K562 (cell line): Measurements from ENCODE around the gene FBP1. TPM values are rescaled to one million over a fixed set of nuclear protein-coding genes. Genes with fewer than 3 reads are reported as not detected.

Experiments
- ATAC-seq: fragments of 200-7000 bp; cut with Tn5 transposase; 3 replicates; pipeline ENCODE4 v1.9.1; 2020; ENCODE audit warnings: moderate library complexity
- BruUV-seq: library from RNA; stranded (reverse); fragments of 400-500 nt; replicated peaks from 2 replicates; lab custom pipeline; 2021; lab: Mats Ljungman, UMichigan
- CTCF ChIA-PET: fragments of 300-600 bp; formaldehyde crosslinking; extraction: SDS; loops from one replicate; lab custom pipeline; 2021; ENCODE audit warnings: low intra/inter-chr PET ratio; lab: Yijun Ruan, JAX
- POLR2A ChIA-PET: fragments of 300-600, 350-650 bp; sonication (Branson Sonifier 250); formaldehyde crosslinking; extraction: SDS; loops from one replicate; lab custom pipeline; 2021; ENCODE audit warnings: antibody characterized with exemption, inconsistent platforms; lab: Yijun Ruan, JAX
- DNase-seq, 4 experiments: peaks; one replicate each; pipeline versions ENCODE4 v3.0.0 to v3.0.0-alpha.2; 2011 to 2018; ENCODE audit warnings: low spot score in 3 of 4, mixed read lengths in 3 of 4; ENCODE audit errors: extremely low read depth in 1 of 4
- FAIRE-seq: peaks from 2 replicates; lab custom pipeline; 2011; peaks lifted over from hg19 to GRCh38; lab: Jason Lieb, UNC
- H2AFZ ChIP-seq: 2 replicates; pipeline ENCODE4 v1.6.0; 2011; ENCODE audit warnings: low read depth, low read length, control low read depth, inconsistent platforms
- H3K27ac ChIP-seq: fragments of 200-600 bp; 3 replicates; pipeline ENCODE4 v1.8.0; 2011; ENCODE audit warnings: low read depth, mild to moderate bottlenecking, control low read depth, inconsistent platforms, low read length, moderate library complexity, mixed read lengths; ENCODE audit errors: extremely low read depth
- H3K27me3 ChIP-seq, 2 experiments: fragments of 300-600 bp in 1 of 2; 2 replicates in 1 of 2; 3 replicates in 1 of 2; pipeline versions ENCODE4 v1.6.0 to v1.8.0; 2011; ENCODE audit warnings: inconsistent platforms in 2 of 2, low read length in 2 of 2, mild to moderate bottlenecking in 1 of 2, mixed read lengths in 1 of 2, moderate library complexity in 1 of 2; ENCODE audit not compliant: control insufficient read depth in 2 of 2, insufficient read depth in 2 of 2
- H3K36me3 ChIP-seq: fragments of 300-600 bp; 3 replicates; pipeline ENCODE4 v1.8.0; 2011; ENCODE audit warnings: mild to moderate bottlenecking, low read length, inconsistent platforms; ENCODE audit not compliant: control insufficient read depth, insufficient read depth
- H3K4me1 ChIP-seq, 2 experiments: fragments of 200-600 bp in 1 of 2; replicated peaks in 1 of 2; 2 replicates in 1 of 2; 3 replicates in 1 of 2; pipeline versions ENCODE4 v1.5.1 to v1.8.0; 2011; ENCODE audit warnings: inconsistent platforms in 2 of 2, low read length in 2 of 2, mild to moderate bottlenecking in 1 of 2, mixed read lengths in 1 of 2, moderate library complexity in 1 of 2; ENCODE audit not compliant: control insufficient read depth in 2 of 2, insufficient read depth in 2 of 2
- H3K4me2 ChIP-seq: 2 replicates; pipeline ENCODE4 v1.6.1; 2011; ENCODE audit warnings: low read length, control low read depth, inconsistent platforms, mixed read lengths; ENCODE audit not compliant: insufficient read depth
- H3K4me3 ChIP-seq: fragments of 200-600 bp; sonication (generic), shearing (Covaris generic); 2 replicates; pipeline ENCODE4 v1.5.1; 2016; ENCODE audit warnings: control low read depth, inconsistent platforms
- H3K79me2 ChIP-seq: fragments of 200-600 bp; 3 replicates; pipeline ENCODE4 v1.8.0; 2011; ENCODE audit warnings: low read length, inconsistent platforms; ENCODE audit not compliant: control insufficient read depth, insufficient read depth
- H3K9ac ChIP-seq, 2 experiments: 2 replicates each; pipeline versions ENCODE4 v1.6.0 to v1.6.1; 2011; ENCODE audit warnings: low read depth in 2 of 2, low read length in 2 of 2, control low read depth in 1 of 2, inconsistent platforms in 1 of 2, mild to moderate bottlenecking in 1 of 2, mixed read lengths in 1 of 2; ENCODE audit not compliant: insufficient read depth in 1 of 2
- H3K9me1 ChIP-seq: one replicate; pipeline ENCODE4 v1.6.0; 2011; ENCODE audit warnings: inconsistent platforms, mild to moderate bottlenecking, low read length, moderate library complexity; ENCODE audit not compliant: control insufficient read depth, insufficient read depth
- H3K9me3 ChIP-seq: replicated peaks from 2 replicates; pipeline ENCODE4 v1.5.1; 2011; ENCODE audit warnings: low read depth, low read length, inconsistent platforms; ENCODE audit not compliant: control insufficient read depth, insufficient read depth
- H4K20me1 ChIP-seq: replicated peaks from 2 replicates; pipeline ENCODE4 v1.6.1; 2011; ENCODE audit warnings: low read length, inconsistent platforms, mixed read lengths; ENCODE audit not compliant: control insufficient read depth, insufficient read depth
- ZNF444 ChIP-seq: fragments of 250-450 bp; sonication (Bioruptor Pico); IDR thresholded peaks from 2 replicates; pipeline ENCODE4 v1.4.0; 2020; ENCODE audit warnings: mild to moderate bottlenecking, moderate library complexity
- WGBS: fragments of 100-300 bp; shearing (Covaris generic); methylation state at CpG from one replicate; pipeline ENCODE4 v1.1.6; 2016; ENCODE audit warnings: low coverage, mixed read lengths; ENCODE audit not compliant: insufficient coverage; ENCODE audit errors: missing lambda C conversion rate; 5-methylcytosine and 5-hydroxymethylcytosine counted together
- in situ Hi-C: fragments of 300-500 bp; cut with MboI; formaldehyde crosslinking; loops from 4 replicates; pipeline ENCODE4 v1.15.0; 2018; ENCODE audit warnings: inconsistent platforms, mixed read lengths
- intact Hi-C: fragments of 100-400 bp; cut with micrococcal nuclease; formaldehyde crosslinking; loops from 2 replicates; pipeline ENCODE4 v1.14.2; 2022
- polyA plus RNA-seq, 8 experiments: library from polyadenylated mRNA; depleted of rRNA in 4 of 8; stranded (reverse) in 5 of 8; unstranded in 3 of 8; fragments of >200 nt; fragmentation: Nextera tagmentation in 2 of 8; fragmentation: Illumina TruSeq in 1 of 8; extraction: Ambion mirVana in 2 of 8; extraction: Trizol in 1 of 8; gene quantifications; 2 replicates each; pipeline versions ENCODE4 v1.2.1 to v1.2.3, GENCODE V29; 2011 to 2014; ENCODE audit warnings: inconsistent platforms in 1 of 8, missing spikeins in 1 of 8
- total RNA-seq, 7 experiments: library from RNA; depleted of rRNA in 6 of 7; stranded (reverse); fragments of >200 nt in 6 of 7; fragmentation: Illumina TruSeq in 2 of 7; extraction: Trizol in 2 of 7; gene quantifications; 2 replicates each; pipeline versions ENCODE4 v1.2.1 to v1.2.3, GENCODE V29; 2011 to 2021; ENCODE audit warnings: low replicate concordance in 1 of 7
- TF ChIP-seq, protein P1 (sequence below): fragments of 450-650 bp; IDR thresholded peaks from 2 replicates; pipeline ENCODE4 v1.6.1; 2017; ENCODE audit warnings: antibody characterized with exemption, mild to moderate bottlenecking

FBP1 gene
- total and polyA plus RNA-seq, 9 of the 15 experiments (the other 6 are each of a cell fraction or from before 2014, with no cell fraction given) = 0.24 TPM; not detected in 8

GRCh38 chr9:94680621-94681020, 41.3 kb upstream of the FBP1 start:
- no peaks in the 10 kb centered on the region for H4K20me1 ChIP-seq
- 0% methylated on average over 2 of the region's 2 CpGs for WGBS
- no peak overlapping the region for H3K4me3 ChIP-seq
- FAIRE-seq = no peak
- no peak for DNase-seq
- no peak for ATAC-seq
- BruUV-seq = no TSS peak
- peaks cover 16 to 33% of the 10 kb centered on the region in 2 experiments; a peak in 4 of 5 replicates for H3K27me3 ChIP-seq
- H3K79me2 ChIP-seq = no peaks in the 10 kb centered on the region
- no peaks in the 10 kb centered on the region for H3K9me1 ChIP-seq
- H3K36me3 ChIP-seq = no peaks in the 10 kb centered on the region
- no peak overlapping the region for H2AFZ ChIP-seq
- H3K9me3 ChIP-seq = peaks cover 3% of the 10 kb centered on the region; the same call in 1 of the 2 replicates
- in situ Hi-C loops (loop anchor here (5.0 kb wide), 1 partner anchor 442 kb away; no protein-coding TSS in a partner anchor), intact Hi-C loops (loop anchor here (1.0 to 10.0 kb wide), 4 partner anchors 102 to 584 kb away; no protein-coding TSS in a partner anchor)
- no peak overlapping the region for H3K4me2 ChIP-seq
- TF ChIP-seq ZNF444 (CRISPR knock-in tag) = no peak
- TF ChIP-seq, protein P1, sequence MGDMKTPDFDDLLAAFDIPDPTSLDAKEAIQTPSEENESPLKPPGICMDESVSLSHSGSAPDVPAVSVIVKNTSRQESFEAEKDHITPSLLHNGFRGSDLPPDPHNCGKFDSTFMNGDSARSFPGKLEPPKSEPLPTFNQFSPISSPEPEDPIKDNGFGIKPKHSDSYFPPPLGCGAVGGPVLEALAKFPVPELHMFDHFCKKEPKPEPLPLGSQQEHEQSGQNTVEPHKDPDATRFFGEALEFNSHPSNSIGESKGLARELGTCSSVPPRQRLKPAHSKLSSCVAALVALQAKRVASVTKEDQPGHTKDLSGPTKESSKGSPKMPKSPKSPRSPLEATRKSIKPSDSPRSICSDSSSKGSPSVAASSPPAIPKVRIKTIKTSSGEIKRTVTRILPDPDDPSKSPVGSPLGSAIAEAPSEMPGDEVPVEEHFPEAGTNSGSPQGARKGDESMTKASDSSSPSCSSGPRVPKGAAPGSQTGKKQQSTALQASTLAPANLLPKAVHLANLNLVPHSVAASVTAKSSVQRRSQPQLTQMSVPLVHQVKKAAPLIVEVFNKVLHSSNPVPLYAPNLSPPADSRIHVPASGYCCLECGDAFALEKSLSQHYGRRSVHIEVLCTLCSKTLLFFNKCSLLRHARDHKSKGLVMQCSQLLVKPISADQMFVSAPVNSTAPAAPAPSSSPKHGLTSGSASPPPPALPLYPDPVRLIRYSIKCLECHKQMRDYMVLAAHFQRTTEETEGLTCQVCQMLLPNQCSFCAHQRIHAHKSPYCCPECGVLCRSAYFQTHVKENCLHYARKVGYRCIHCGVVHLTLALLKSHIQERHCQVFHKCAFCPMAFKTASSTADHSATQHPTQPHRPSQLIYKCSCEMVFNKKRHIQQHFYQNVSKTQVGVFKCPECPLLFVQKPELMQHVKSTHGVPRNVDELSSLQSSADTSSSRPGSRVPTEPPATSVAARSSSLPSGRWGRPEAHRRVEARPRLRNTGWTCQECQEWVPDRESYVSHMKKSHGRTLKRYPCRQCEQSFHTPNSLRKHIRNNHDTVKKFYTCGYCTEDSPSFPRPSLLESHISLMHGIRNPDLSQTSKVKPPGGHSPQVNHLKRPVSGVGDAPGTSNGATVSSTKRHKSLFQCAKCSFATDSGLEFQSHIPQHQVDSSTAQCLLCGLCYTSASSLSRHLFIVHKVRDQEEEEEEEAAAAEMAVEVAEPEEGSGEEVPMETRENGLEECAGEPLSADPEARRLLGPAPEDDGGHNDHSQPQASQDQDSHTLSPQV = no peak
- H3K27ac ChIP-seq = no peak overlapping the region
- ChIA-PET POLR2A (interaction anchor here (1.1 to 1.6 kb wide), 4 partner anchors 11 to 46 kb away, joined by 3 to 7 read pairs (median 4); partner anchors contain the start of gene AOPEP), CTCF (interaction anchor here (0.7 to 2.5 kb wide), 3 partner anchors 436 to 451 kb away, joined by 3 to 18 read pairs (median 14); no protein-coding TSS in a partner anchor)
- no peak overlapping the region for H3K9ac ChIP-seq
- no peaks in the 10 kb centered on the region for H3K4me1 ChIP-seq
